Progenitor cell of endocrine pancreas (in vitro differentiated cells): ENCODE measurements around the gene HOOK1. TPM values are rescaled to one million over a fixed set of nuclear protein-coding genes. Genes with fewer than 3 reads are reported as not detected.

Experiments
- DNase-seq: peaks from one replicate; pipeline ENCODE4 v3.0.0; 2021; ENCODE audit warnings: low spot score; ENCODE audit not compliant: unreplicated experiment
- H3K27ac Mint-ChIP-seq: 2 replicates; pipeline ENCODE4 v1.8.0; 2021; ENCODE audit warnings: mild to moderate bottlenecking, moderate library complexity, mixed read lengths
- H3K27me3 Mint-ChIP-seq: 2 replicates; pipeline ENCODE4 v1.8.0; 2021; ENCODE audit warnings: mixed read lengths
- H3K36me3 Mint-ChIP-seq: 2 replicates; pipeline ENCODE4 v1.8.0; 2022; ENCODE audit warnings: mixed read lengths; ENCODE audit not compliant: insufficient read depth
- H3K4me1 Mint-ChIP-seq: 2 replicates; pipeline ENCODE4 v1.8.0; 2021; ENCODE audit warnings: low read depth, mixed read lengths
- H3K4me3 Mint-ChIP-seq: 2 replicates; pipeline ENCODE4 v1.8.0; 2021; ENCODE audit warnings: low read depth, mild to moderate bottlenecking, moderate library complexity, mixed read lengths
- H3K9me3 Mint-ChIP-seq: 2 replicates; pipeline ENCODE4 v1.8.0; 2021; ENCODE audit warnings: low read depth, mixed read lengths
- total RNA-seq: library from RNA; stranded (reverse); gene quantifications from 2 replicates; pipeline ENCODE4 v1.2.1, GENCODE V29; 2021
- TF ChIP-seq, protein P1 (sequence below): fragments of 200-600 bp; sonication (generic); IDR thresholded peaks from one replicate; pipeline ENCODE4 v1.5.0; 2021; ENCODE audit warnings: antibody characterized with exemption, mild to moderate bottlenecking; ENCODE audit not compliant: unreplicated experiment

Gene HOOK1
- total RNA-seq, 1 donor from 2014 or later: 51.2 TPM

DNA sequence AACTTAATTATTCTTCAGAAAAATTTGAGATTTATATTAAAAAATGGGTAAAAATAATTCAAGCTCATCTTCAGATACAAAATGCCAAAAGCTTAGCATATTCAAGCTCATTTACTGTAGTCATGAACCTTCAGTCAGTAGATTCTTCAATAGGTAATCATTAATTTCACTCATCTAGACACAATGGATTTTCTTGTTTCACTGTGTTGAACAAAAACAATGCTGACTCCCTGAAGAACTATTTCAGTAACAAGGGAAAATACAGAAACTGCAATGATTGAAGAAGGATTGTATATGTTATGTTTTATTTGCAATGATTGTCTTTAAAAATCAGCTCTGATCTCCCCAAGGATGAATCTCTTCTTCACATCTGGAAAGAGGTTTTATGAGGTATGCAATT, 9.2 kb upstream of the HOOK1 start:
- Mint-ChIP-seq H3K27me3 (no peaks in the 10 kb centered on the region), H3K4me1 (peaks cover 6% of the 10 kb centered on the region), H3K36me3 (no peaks in the 10 kb centered on the region), H3K27ac (no peak overlapping the region), H3K9me3 (no peaks in the 10 kb centered on the region), H3K4me3 (no peak overlapping the region)
- TF ChIP-seq, protein P1, sequence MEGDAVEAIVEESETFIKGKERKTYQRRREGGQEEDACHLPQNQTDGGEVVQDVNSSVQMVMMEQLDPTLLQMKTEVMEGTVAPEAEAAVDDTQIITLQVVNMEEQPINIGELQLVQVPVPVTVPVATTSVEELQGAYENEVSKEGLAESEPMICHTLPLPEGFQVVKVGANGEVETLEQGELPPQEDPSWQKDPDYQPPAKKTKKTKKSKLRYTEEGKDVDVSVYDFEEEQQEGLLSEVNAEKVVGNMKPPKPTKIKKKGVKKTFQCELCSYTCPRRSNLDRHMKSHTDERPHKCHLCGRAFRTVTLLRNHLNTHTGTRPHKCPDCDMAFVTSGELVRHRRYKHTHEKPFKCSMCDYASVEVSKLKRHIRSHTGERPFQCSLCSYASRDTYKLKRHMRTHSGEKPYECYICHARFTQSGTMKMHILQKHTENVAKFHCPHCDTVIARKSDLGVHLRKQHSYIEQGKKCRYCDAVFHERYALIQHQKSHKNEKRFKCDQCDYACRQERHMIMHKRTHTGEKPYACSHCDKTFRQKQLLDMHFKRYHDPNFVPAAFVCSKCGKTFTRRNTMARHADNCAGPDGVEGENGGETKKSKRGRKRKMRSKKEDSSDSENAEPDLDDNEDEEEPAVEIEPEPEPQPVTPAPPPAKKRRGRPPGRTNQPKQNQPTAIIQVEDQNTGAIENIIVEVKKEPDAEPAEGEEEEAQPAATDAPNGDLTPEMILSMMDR: no peak
- no peak for DNase-seq

DNA sequence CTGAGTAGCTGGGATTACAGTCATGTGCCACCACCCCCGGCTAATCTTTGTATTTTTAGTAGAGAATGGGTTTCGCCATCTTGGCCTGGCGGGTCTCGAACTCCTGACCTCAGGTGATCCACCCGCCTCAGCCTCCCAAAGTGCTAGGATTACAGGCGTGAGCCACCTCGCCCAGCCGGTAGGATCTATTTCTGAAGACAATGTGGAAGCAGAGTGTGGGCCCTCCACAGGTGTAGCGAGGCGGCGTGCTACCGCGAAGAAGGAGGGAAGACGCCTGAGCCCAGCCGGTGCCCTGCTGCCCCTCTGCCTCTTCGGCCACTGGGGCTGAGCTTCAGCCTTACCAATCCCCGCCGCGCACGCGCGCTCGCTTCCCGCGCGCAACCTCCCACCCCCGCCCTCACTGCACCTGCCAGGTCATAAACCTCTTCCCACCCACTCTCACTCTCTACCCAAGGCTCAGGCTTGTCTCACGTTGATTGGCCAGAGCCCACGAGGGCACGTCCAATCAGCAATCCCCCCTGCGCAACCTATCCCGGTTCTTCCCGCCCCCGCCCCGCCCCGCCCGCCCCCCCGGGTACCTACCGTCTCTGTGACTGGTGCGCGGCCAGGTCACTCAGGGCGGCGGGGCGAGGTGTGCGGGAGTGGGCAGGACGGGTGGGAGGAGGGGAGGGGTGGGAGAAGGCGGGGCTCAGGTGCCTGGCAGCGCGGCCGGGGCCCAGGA, 409 bp upstream of the HOOK1 start:
- Mint-ChIP-seq H3K9me3 (no peaks in the 10 kb centered on the region), H3K4me1 (peaks cover under 1% of the 10 kb centered on the region), H3K4me3 (no peak overlapping the region), H3K27me3 (no peaks in the 10 kb centered on the region), H3K36me3 (no peaks in the 10 kb centered on the region), H3K27ac (peak overlapping the region; percentile 93)
- DNase-seq: peak; percentile 90
- TF ChIP-seq, protein P1: no peak

DNA sequence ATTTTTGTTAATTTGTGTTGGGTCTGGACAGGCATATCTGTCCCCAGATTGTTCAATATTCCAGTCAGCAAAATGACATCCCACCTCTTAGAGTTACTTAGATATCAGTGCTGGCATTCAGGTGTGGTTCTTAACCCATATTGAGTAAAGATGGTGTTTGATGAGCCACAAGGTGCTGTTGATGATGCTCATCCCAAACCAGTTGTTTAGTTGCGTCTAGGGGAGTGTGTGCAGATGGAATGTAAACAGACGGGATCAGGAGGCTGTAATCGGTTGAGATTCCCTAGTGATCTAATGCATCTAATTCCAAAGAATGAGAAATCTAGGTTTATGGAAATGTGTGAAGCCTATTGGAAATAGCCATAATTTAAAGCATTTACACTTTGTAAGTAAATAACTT, 1.1 kb downstream of the HOOK1 start:
- Mint-ChIP-seq H3K9me3 (no peaks in the 10 kb centered on the region), H3K27me3 (no peaks in the 10 kb centered on the region), H3K4me1 (peaks cover 11% of the 10 kb centered on the region), H3K36me3 (no peaks in the 10 kb centered on the region), H3K27ac (no peak overlapping the region), H3K4me3 (no peak overlapping the region)
- TF ChIP-seq, protein P1: no peak
- no peak for DNase-seq

DNA sequence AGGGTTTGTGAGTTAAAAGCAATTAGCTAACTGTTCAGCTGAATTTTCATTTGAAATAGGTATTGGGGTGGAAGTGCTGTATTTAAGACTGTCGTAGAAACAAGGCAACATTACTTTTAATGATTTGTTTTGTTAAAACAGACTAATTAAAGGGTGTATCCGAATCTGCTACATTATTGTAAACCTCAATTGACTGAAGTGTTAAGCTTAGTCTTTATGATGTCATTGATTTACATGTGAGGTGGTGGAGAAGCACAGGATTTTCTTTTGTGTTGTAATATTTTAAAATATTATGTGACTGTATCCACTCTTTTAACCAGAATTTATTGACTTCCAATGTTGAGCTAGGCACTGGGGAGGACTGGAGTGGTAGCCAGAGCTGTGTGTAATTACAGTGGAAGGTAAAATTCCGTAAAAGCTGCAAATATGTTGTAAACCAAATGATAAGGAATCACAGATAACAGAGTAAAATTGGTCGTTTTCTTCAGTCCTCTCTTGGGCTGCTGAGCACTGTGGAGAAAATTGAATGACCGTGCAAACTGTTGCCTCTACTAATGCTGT, 1.6 kb downstream of the HOOK1 start:
- H3K9me3 Mint-ChIP-seq: no peaks in the 10 kb centered on the region
- DNase-seq: no peak

DNA sequence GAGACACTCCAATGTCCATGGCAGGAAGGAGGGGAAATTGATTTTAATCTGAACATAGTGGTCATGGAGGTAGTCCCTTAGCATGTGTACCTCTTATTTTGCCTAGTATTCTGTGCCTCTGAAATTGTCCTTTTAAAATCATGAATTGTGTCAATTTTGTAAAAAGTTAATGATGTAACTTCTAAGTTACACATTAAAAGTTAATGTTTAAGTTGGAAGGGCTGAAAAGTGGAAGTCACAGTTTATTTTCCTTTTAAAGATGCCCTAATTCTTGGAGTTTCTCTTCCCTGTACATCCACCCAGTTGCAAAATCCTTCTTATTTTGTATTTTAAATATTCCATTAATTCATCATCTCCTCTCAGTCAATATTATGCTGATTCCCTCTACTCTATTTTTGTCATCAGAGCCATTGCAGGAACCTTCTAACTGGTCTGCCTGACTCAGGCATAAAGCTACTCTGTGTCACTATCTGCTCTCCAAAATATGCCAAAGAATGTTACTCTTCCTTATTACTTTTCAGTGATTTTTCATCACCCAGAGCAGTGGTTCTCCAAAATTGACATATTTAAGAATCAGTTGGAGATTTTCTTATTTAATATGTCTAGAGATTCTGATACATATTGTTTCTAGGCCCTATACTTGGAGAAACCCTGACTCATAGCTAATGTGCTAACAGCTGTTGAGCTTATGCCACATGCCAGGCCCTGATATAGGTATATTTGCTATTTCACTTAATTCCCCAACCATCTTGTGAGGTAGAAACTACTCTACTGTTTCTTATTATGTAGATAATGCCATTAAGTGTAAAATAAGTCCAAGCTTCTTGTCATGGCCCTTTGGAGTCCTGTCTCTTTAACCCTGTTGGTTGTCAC, 5.1 kb downstream of the HOOK1 start:
- TF ChIP-seq, protein P1: no peak
- H3K4me3 Mint-ChIP-seq: no peak overlapping the region
- DNase-seq: no peak
- H3K27ac Mint-ChIP-seq: no peak overlapping the region
- H3K4me1 Mint-ChIP-seq: peaks cover 11% of the 10 kb centered on the region
- peaks cover 7% of the 10 kb centered on the region for H3K36me3 Mint-ChIP-seq
- H3K27me3 Mint-ChIP-seq: no peaks in the 10 kb centered on the region
- no peaks in the 10 kb centered on the region for H3K9me3 Mint-ChIP-seq

More for the DNA sequence above, 1.6 kb downstream of the HOOK1 start:
- TF ChIP-seq, protein P1: no peak
- no peaks in the 10 kb centered on the region for H3K36me3 Mint-ChIP-seq
- no peaks in the 10 kb centered on the region for H3K27me3 Mint-ChIP-seq
- H3K4me1 Mint-ChIP-seq: peaks cover 11% of the 10 kb centered on the region
- H3K4me3 Mint-ChIP-seq: no peak overlapping the region
- H3K27ac Mint-ChIP-seq: no peak overlapping the region
